GM12872 (cell line): Measurements from ENCODE around the gene SLC9A5.

Experiments
- TF ChIP-seq, protein P1 (sequence below): IDR thresholded peaks from 3 replicates; pipeline ENCODE4 v1.5.1; 2011; ENCODE audit warnings: low read depth, mild to moderate bottlenecking, low read length, moderate library complexity; ENCODE audit not compliant: insufficient read depth

SLC9A5 gene

DNA sequence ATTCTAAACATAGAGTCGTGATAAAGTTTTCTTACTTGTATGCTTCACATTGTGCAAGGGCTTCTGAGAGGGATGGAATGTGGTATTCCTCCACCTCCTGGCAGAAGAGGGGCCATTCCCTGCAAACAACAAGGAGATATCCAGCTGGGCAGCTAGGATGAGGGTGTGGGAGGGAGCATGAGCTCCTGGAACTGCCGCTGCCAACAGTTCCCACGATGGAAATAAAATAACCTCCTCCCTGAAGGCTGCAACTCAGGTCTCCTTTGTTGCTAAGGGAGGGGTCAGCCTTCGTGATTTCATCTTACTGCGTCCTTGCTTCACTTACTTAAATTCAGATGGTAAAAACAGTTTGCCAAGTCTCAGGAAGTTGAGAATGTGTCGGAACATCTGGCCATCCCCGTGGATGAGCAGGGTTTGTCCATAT is 46.2 kb downstream of the SLC9A5 start:
- TF ChIP-seq, protein P1, sequence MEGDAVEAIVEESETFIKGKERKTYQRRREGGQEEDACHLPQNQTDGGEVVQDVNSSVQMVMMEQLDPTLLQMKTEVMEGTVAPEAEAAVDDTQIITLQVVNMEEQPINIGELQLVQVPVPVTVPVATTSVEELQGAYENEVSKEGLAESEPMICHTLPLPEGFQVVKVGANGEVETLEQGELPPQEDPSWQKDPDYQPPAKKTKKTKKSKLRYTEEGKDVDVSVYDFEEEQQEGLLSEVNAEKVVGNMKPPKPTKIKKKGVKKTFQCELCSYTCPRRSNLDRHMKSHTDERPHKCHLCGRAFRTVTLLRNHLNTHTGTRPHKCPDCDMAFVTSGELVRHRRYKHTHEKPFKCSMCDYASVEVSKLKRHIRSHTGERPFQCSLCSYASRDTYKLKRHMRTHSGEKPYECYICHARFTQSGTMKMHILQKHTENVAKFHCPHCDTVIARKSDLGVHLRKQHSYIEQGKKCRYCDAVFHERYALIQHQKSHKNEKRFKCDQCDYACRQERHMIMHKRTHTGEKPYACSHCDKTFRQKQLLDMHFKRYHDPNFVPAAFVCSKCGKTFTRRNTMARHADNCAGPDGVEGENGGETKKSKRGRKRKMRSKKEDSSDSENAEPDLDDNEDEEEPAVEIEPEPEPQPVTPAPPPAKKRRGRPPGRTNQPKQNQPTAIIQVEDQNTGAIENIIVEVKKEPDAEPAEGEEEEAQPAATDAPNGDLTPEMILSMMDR = no peak

DNA sequence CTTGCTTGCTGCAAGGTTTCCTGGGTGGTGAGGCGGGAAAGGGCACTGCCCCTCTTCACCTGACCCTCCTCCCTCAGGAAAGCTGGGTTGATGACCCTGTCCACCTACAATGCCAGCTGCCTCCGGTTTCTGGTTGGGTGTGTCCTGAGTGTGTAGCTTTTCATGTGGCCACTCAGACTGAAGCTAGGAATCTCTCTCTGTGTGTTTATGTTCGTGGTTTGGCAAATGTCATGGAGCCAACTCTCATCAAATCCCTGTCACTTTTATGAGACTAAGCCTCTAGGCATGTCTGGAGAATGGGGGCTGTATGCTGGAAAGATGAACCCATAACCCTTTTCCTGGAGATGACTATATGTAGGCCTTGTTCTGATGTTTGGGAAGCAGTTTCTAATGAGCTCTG is 47.6 kb downstream of the SLC9A5 start:
- TF ChIP-seq, protein P1 = no peak

DNA sequence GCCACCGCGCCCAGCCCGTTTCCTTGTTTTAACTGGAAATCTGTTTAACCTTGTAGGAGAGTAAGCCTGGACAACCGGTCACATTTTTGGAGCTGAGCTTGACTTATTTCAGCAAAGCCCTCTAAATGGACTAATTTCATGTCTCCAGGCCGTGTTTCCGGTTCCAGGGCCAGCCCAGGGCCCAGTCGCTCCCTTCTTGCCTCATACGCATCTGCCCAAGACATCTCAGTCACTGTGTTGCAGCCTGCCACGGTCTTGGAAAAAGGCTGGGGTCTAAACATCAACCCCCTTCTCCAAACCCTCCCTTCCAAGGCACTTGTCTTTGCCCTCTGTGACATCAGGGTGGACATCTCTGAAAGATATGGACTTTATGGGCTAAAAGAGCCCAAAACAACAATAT is 49.5 kb downstream of the SLC9A5 start:
- TF ChIP-seq, protein P1 = no peak

DNA sequence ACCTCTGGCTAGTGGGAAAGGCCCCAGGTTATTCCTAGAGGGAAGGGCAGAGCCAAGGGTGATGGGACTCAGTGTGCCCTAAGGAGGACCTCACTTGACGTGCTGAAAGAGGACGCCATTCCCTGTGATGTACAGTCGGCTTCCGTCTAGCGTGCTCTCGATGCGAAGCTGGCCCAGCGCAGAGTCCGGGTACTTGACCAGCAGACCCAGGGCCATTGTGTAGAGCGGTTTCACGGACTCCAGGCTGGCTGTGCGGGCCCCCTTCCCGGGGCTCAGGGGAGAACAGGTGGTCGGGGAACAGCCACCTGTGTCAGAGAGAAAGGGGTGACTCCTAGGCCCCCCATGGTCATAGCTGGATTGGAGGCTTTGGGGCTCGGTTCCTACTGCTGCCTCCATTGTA is 50.5 kb downstream of the SLC9A5 start:
- TF ChIP-seq, protein P1 = no peak

DNA sequence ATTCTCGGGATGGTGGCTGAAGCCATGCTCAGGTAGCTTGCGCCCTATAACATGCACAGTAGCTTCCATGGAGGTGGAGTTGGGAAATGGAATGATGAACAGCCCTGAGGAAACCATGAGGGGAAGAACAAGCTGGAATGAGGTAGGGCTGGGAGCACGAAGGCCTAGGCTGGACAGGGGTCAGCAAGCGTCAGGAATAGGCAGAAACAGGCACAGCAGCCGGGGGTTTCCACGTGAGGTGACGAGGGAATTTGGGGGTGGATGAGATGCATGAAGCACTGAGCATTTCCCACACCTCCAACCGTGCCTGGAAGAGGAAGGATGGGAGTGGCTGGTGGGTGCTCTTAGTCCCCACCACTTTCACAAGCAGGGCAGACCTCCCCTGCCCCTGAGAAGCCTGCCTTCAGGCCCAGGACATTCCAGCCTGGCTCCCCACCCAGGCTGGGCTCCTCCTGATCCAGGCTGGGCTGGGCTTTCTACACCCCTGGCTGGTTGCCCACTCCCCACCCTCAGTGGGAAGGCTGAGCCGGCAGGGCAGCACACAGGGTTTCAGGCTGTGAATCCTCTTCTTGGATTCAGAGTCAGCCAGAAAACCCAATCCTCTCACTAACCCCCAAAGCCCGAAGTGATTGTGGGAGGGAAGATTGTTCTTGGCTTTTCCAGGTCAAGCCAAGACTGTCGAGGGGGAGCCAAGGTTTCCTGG is 52.5 kb downstream of the SLC9A5 start:
- TF ChIP-seq, protein P1 = no peak

DNA sequence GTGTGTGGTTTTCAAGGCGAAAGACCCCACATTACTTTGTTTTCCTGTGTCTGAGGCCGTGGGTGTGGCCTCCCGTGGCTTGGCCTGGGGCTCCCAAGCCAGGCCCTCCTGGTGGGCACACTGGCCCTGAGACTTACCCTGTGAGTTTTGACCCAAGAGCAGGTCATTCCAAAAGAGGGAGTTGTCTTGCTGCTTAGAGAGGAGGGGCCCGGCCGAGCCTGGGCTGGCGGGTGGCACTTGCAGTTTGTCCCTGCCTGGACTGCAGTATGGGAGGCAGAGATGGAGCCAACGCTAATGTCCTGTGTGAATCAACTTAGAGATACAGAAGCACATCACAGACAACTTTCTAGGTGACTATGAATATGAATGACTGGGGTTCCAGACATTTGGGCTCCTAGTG is 53.3 kb downstream of the SLC9A5 start:
- TF ChIP-seq, protein P1 = no peak

DNA sequence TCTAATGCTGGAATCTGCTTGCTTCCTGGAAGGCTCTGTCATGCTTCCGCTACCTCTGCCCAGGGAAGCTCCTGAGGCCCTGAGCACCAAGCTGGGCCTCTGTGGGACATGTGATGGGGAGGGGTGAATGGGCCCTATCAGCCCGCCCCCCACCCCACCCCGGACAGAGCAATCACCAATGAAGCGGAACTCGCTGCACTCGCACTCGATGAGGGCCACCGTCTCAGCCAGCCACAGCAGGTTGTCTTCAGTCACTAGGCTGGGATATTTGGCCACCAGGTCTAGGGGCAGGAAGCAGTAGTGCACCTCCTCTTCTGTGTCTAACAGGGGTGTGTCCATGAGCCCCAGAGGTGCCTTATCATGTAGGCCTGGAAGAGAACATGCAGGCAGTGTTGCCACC is 54.2 kb downstream of the SLC9A5 start:
- TF ChIP-seq, protein P1 = no peak

DNA sequence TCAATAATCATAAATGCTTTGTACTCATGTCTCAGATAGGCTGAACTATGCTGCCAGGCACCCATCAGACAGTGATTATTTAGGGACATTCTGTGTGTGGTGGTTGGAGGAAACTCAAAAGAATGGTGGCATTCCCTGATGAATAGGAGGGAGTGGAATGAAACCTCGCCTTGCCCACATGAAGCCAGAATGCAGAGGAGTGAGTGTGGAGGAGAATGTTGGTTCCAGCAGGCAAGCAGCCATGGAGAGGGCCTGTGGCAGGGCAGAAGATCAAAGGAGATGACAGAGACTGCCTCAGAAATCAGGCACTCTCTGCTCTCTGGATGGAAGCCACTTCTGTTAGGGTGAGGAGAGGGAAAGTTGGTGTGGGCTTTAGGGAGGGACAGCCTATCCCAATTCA is 55.2 kb downstream of the SLC9A5 start:
- TF ChIP-seq, protein P1 = no peak
